GM23338 (cell line): ENCODE measurements around the gene GAP43. TPM values are rescaled to one million over a fixed set of nuclear protein-coding genes. Genes with fewer than 3 reads are reported as not detected.

Source experiments
- ATAC-seq: fragments of 200-7000 bp; cut with Tn5 transposase; 3 replicates; pipeline ENCODE4 v1.9.1; 2020
- DNase-seq: peaks from one replicate; pipeline ENCODE4 v3.0.0-alpha.2; 2015; ENCODE audit warnings: low spot score
- H2AFZ ChIP-seq: fragments of 200-600 bp; sonication (generic); 2 replicates; pipeline ENCODE4 v1.8.0; 2016; ENCODE audit warnings: antibody characterized with exemption, mild to moderate bottlenecking, moderate library complexity
- H3F3A ChIP-seq: fragments of 200-600 bp; sonication (generic); replicated peaks from 2 replicates; pipeline ENCODE4 v1.8.0; 2017; ENCODE audit warnings: antibody characterized with exemption, mixed run types, low read depth
- H3K27ac ChIP-seq: fragments of 200-600 bp; sonication (generic); 2 replicates; pipeline ENCODE4 v1.6.1; 2016; ENCODE audit warnings: low read depth
- H3K27me3 ChIP-seq: fragments of 200-600 bp; sonication (generic); 2 replicates; pipeline ENCODE4 v1.8.0; 2016; ENCODE audit warnings: mild to moderate bottlenecking, mixed run types, moderate library complexity; ENCODE audit not compliant: insufficient read depth
- H3K36me3 ChIP-seq: fragments of 200-600 bp; sonication (generic); 2 replicates; pipeline ENCODE4 v1.8.0; 2016; ENCODE audit warnings: mild to moderate bottlenecking; ENCODE audit not compliant: insufficient read depth
- H3K4me1 ChIP-seq: fragments of 200-600 bp; sonication (generic); 2 replicates; pipeline ENCODE4 v1.8.0; 2016; ENCODE audit warnings: mild to moderate bottlenecking, moderate library complexity; ENCODE audit not compliant: insufficient read depth
- H3K4me2 ChIP-seq: fragments of 200-600 bp; sonication (generic); 2 replicates; pipeline ENCODE4 v1.7.1; 2017; ENCODE audit warnings: mixed run types
- H3K4me3 ChIP-seq: fragments of 200-600 bp; sonication (generic); 2 replicates; pipeline ENCODE4 v1.6.1; 2016; ENCODE audit warnings: mixed run types
- H3K79me2 ChIP-seq: fragments of 200-600 bp; sonication (generic); replicated peaks from 2 replicates; pipeline ENCODE4 v1.8.0; 2017; ENCODE audit warnings: mild to moderate bottlenecking; ENCODE audit not compliant: insufficient read depth
- H3K9me2 ChIP-seq: fragments of 200-600 bp; sonication (generic); 2 replicates; pipeline ENCODE4 v1.8.0; 2017; ENCODE audit not compliant: insufficient read depth
- H4K20me1 ChIP-seq: fragments of 200-600 bp; sonication (generic); replicated peaks from 2 replicates; pipeline ENCODE4 v1.8.0; 2017; ENCODE audit warnings: mild to moderate bottlenecking; ENCODE audit not compliant: insufficient read depth
- H3K27ac Mint-ChIP-seq: 2 replicates; pipeline ENCODE4 v1.8.0; 2020; ENCODE audit warnings: inconsistent platforms, mild to moderate bottlenecking, moderate library complexity, mixed read lengths
- H3K27me3 Mint-ChIP-seq: 3 replicates; pipeline ENCODE4 v1.8.0; 2022; ENCODE audit warnings: low read depth, mild to moderate bottlenecking, moderate library complexity, mixed read lengths, inconsistent platforms; ENCODE audit not compliant: insufficient read depth, poor library complexity
- H3K36me3 Mint-ChIP-seq: 3 replicates; pipeline ENCODE4 v1.8.0; 2021; ENCODE audit warnings: low read depth, mild to moderate bottlenecking, inconsistent platforms, moderate library complexity, mixed read lengths
- H3K4me1 Mint-ChIP-seq: 3 replicates; pipeline ENCODE4 v1.8.0; 2020; ENCODE audit warnings: mild to moderate bottlenecking, inconsistent platforms, mixed read lengths
- H3K4me3 Mint-ChIP-seq: 3 replicates; pipeline ENCODE4 v1.8.0; 2021; ENCODE audit warnings: moderate library complexity, mild to moderate bottlenecking, inconsistent platforms, mixed read lengths
- H3K9me3 Mint-ChIP-seq: 3 replicates; pipeline ENCODE4 v1.8.0; 2020; ENCODE audit warnings: moderate library complexity, mild to moderate bottlenecking, inconsistent platforms, mixed read lengths
- POLR2AphosphoS5 ChIP-seq: IDR thresholded peaks from 2 replicates; pipeline ENCODE4 v1.6.1; 2016; ENCODE audit warnings: antibody characterized with exemption, low read depth
- REST ChIP-seq: IDR thresholded peaks from one replicate; pipeline ENCODE4 v1.6.1; 2018; ENCODE audit warnings: antibody characterized with exemption; ENCODE audit not compliant: unreplicated experiment
- ZNF114 ChIP-seq: fragments of 250-450 bp; sonication (Bioruptor Pico); IDR thresholded peaks from 2 replicates; pipeline ENCODE4 v1.5.0; 2020; ENCODE audit warnings: mild to moderate bottlenecking, moderate library complexity
- ZNF331 ChIP-seq: fragments of 250-450 bp; sonication (Bioruptor Pico); IDR thresholded peaks from 2 replicates; pipeline ENCODE4 v1.5.0; 2020; ENCODE audit warnings: low read depth, mild to moderate bottlenecking, moderate library complexity
- ZNF462 ChIP-seq: fragments of 250-450 bp; sonication (Bioruptor Pico); IDR thresholded peaks from 2 replicates; pipeline ENCODE4 v1.5.0; 2020; ENCODE audit warnings: mild to moderate bottlenecking, moderate library complexity
- polyA plus RNA-seq: library from polyadenylated mRNA; unstranded; fragments of >200 nt; fragmentation: Nextera tagmentation; extraction: Ambion mirVana; gene quantifications from 2 replicates; pipeline ENCODE4 v1.2.1, GENCODE V29; 2016
- total RNA-seq: library from RNA; depleted of rRNA; stranded (reverse); fragments of >200 nt; shearing (Covaris generic); gene quantifications from 2 replicates; pipeline ENCODE4 v1.2.3, GENCODE V29; 2014

Gene GAP43
- total and polyA plus RNA-seq, 2 experiments from 2014 or later: 16.1 to 48.1 TPM

- no peak overlapping the region for H3K4me3 Mint-ChIP-seq
- H3K9me2 ChIP-seq: no peaks in the 10 kb centered on the region
- no peaks in the 10 kb centered on the region for H4K20me1 ChIP-seq
- no peaks in the 10 kb centered on the region; the same call in 2 of the 3 replicates for H3K9me3 Mint-ChIP-seq
- H2AFZ ChIP-seq: no peak overlapping the region
- no peaks in the 10 kb centered on the region for H3K27me3 ChIP-seq
- H3K27me3 Mint-ChIP-seq: peaks cover 10% of the 10 kb centered on the region
- TF ChIP-seq ZNF331 (CRISPR knock-in tag) (no peak), POLR2AphosphoS5 (no peak), ZNF114 (CRISPR knock-in tag) (no peak), REST (no peak), ZNF462 (CRISPR knock-in tag) (no peak)
- no peaks in the 10 kb centered on the region for H3K36me3 Mint-ChIP-seq
- no peaks in the 10 kb centered on the region for H3K36me3 ChIP-seq
- no peak overlapping the region for H3K4me3 ChIP-seq
- ATAC-seq: no peak
- H3K27ac ChIP-seq: no peak overlapping the region
- no peak overlapping the region for H3K4me2 ChIP-seq
- no peak for DNase-seq
- no peaks in the 10 kb centered on the region for H3K4me1 ChIP-seq
- H3K79me2 ChIP-seq: no peaks in the 10 kb centered on the region
- no peaks in the 10 kb centered on the region for H3K4me1 Mint-ChIP-seq
- no peaks in the 10 kb centered on the region for H3F3A ChIP-seq
- no peak overlapping the region for H3K27ac Mint-ChIP-seq
Observed at GRCh38 chr3:115646027-115646690, 22.8 kb downstream of the GAP43 start.
